Endothelial cell of umbilical vein (primary cell): ENCODE measurements around the gene SLC6A18. TPM values are rescaled to one million over a fixed set of nuclear protein-coding genes. Genes with fewer than 3 reads are reported as not detected.

Source experiments
- BruUV-seq: library from RNA; stranded (reverse); fragments of 400-500 nt; replicated peaks from 2 replicates; lab custom pipeline; 2021; lab: Mats Ljungman, UMichigan
- CTCF ChIA-PET: fragments of 300-600, 350-600 bp; sonication (Branson Sonifier 250); formaldehyde crosslinking; loops from one replicate; lab custom pipeline; 2021; ENCODE audit warnings: antibody characterized with exemption, inconsistent platforms; lab: Charles Lee
- POLR2A ChIA-PET: fragments of 300-600, 350-600 bp; sonication (Branson Sonifier 250); formaldehyde crosslinking; loops from one replicate; lab custom pipeline; 2021; ENCODE audit warnings: antibody characterized with exemption, inconsistent platforms; lab: Charles Lee
- DNase-seq: peaks from one replicate; pipeline ENCODE4 v3.0.0-alpha.2; 2011; ENCODE audit warnings: low read depth, low spot score
- FAIRE-seq: peaks from 2 replicates; lab custom pipeline; 2011; peaks lifted over from hg19 to GRCh38; lab: Jason Lieb, UNC
- H2AFZ ChIP-seq: 2 replicates; pipeline ENCODE4 v1.6.0; 2012; ENCODE audit warnings: low read depth, low read length, control low read depth, inconsistent platforms
- H3K27ac ChIP-seq: 2 replicates; pipeline ENCODE4 v1.5.1; 2011; ENCODE audit warnings: low read depth, mild to moderate bottlenecking, control low read depth, low read length, moderate library complexity; ENCODE audit not compliant: insufficient read depth
- H3K27me3 ChIP-seq, 2 experiments: 2 replicates each; pipeline versions ENCODE4 v1.6.0 to v1.6.1; 2011; ENCODE audit warnings: low read length in 2 of 2, mixed read lengths in 1 of 2; ENCODE audit not compliant: control insufficient read depth in 2 of 2, insufficient read depth in 2 of 2
- H3K36me3 ChIP-seq, 2 experiments: 2 replicates in 1 of 2; 3 replicates in 1 of 2; pipeline ENCODE4 v1.5.1; 2011; ENCODE audit warnings: low read length in 2 of 2, mild to moderate bottlenecking in 1 of 2, moderate library complexity in 1 of 2; ENCODE audit not compliant: control insufficient read depth in 2 of 2, insufficient read depth in 2 of 2; ENCODE audit errors: extremely low read depth in 1 of 2
- H3K4me1 ChIP-seq: 3 replicates; pipeline ENCODE4 v1.5.1; 2011; ENCODE audit warnings: mild to moderate bottlenecking, low read length; ENCODE audit not compliant: control insufficient read depth, insufficient read depth; ENCODE audit errors: extremely low read depth
- H3K4me2 ChIP-seq: 2 replicates; pipeline ENCODE4 v1.6.1; 2011; ENCODE audit warnings: low read length, control low read depth, mixed read lengths; ENCODE audit not compliant: insufficient read depth
- H3K4me3 ChIP-seq, 3 experiments: fragments of 200-600 bp in 1 of 3; sonication (generic), shearing (Covaris generic) in 1 of 3; replicated peaks in 1 of 3; 2 replicates each; pipeline ENCODE4 v1.5.1; 2011 to 2016; ENCODE audit warnings: control low read depth in 3 of 3, low read length in 3 of 3, mild to moderate bottlenecking in 2 of 3, inconsistent platforms in 1 of 3, low read depth in 1 of 3, moderate library complexity in 1 of 3; ENCODE audit not compliant: insufficient read depth in 1 of 3
- H3K79me2 ChIP-seq: 2 replicates; pipeline ENCODE4 v1.6.0; 2012; ENCODE audit warnings: low read length, inconsistent platforms; ENCODE audit not compliant: control insufficient read depth, insufficient read depth
- H3K9ac ChIP-seq: replicated peaks from 2 replicates; pipeline ENCODE3; 2011; ENCODE audit warnings: low read length, control low read depth; ENCODE audit not compliant: insufficient read depth; ENCODE audit errors: extremely low read depth
- H3K9me1 ChIP-seq: replicated peaks from 3 replicates; pipeline ENCODE4 v1.6.0; 2011; ENCODE audit warnings: mild to moderate bottlenecking, low read length; ENCODE audit not compliant: control insufficient read depth, insufficient read depth; ENCODE audit errors: extremely low read depth
- H3K9me3 ChIP-seq: replicated peaks from 2 replicates; pipeline ENCODE4 v1.5.1; 2012; ENCODE audit warnings: low read length, inconsistent platforms; ENCODE audit not compliant: control insufficient read depth, insufficient read depth
- H4K20me1 ChIP-seq: replicated peaks from 2 replicates; pipeline ENCODE3; 2011; ENCODE audit warnings: mild to moderate bottlenecking, low read length; ENCODE audit not compliant: control insufficient read depth, insufficient read depth; ENCODE audit errors: extremely low read depth
- FOS ChIP-seq: IDR thresholded peaks from 2 replicates; pipeline ENCODE4 v1.6.1; 2011; ENCODE audit warnings: mild to moderate bottlenecking, low read length, moderate library complexity, borderline replicate concordance; ENCODE audit not compliant: insufficient read depth
- GATA2 ChIP-seq: IDR thresholded peaks from 2 replicates; pipeline ENCODE4 v1.7.0; 2011; ENCODE audit warnings: low read depth, mild to moderate bottlenecking, moderate library complexity, mixed read lengths, low read length; ENCODE audit not compliant: insufficient read length, insufficient read depth
- JUN ChIP-seq: IDR thresholded peaks from 2 replicates; pipeline ENCODE4 v1.6.1; 2011; ENCODE audit warnings: borderline replicate concordance, low read depth; ENCODE audit not compliant: insufficient read length, insufficient read depth
- MYC ChIP-seq: IDR thresholded peaks from one replicate; pipeline ENCODE4 v1.6.1; 2011; ENCODE audit warnings: mild to moderate bottlenecking, low read depth, low read length
- POLR2A ChIP-seq: IDR thresholded peaks from 2 replicates; pipeline ENCODE4 v1.6.1; 2012; ENCODE audit warnings: low read depth, mild to moderate bottlenecking, control low read depth, low read length
- dilution Hi-C: fragments of 300-500 bp; cut with MboI; formaldehyde crosslinking; loops from one replicate; pipeline ENCODE4 v1.15.0; 2019; ENCODE audit warnings: low sequenced_read_pairs; ENCODE audit not compliant: extremely low pct_ligation_motif_present
- intact Hi-C: fragments of 100-400 bp; cut with micrococcal nuclease; formaldehyde crosslinking; loops from one replicate; pipeline ENCODE4 v1.10.0; 2022
- polyA plus RNA-seq, 4 experiments: library from polyadenylated mRNA; depleted of rRNA in 3 of 4; stranded (reverse) in 3 of 4; unstranded in 1 of 4; fragments of >200 nt; gene quantifications; 2 replicates each; pipeline versions ENCODE4 v1.2.1 to v1.2.3, GENCODE V29; 2011 to 2012; ENCODE audit warnings: missing spikeins in 1 of 4
- total RNA-seq: library from RNA; stranded (reverse); gene quantifications from 2 replicates; pipeline ENCODE4 v1.2.3, GENCODE V29; 2021
- TF ChIP-seq, protein P1 (sequence below): IDR thresholded peaks from 2 replicates; pipeline ENCODE4 v1.6.1; 2011; ENCODE audit not compliant: insufficient read depth, insufficient read length
- TF ChIP-seq, protein P2 (sequence below), 2 donors: IDR thresholded peaks; 1 replicate in 1 of 2; 2 replicates in 1 of 2; pipeline ENCODE4 v1.5.1; 2011; ENCODE audit warnings: low read length in 2 of 2, mild to moderate bottlenecking in 2 of 2, moderate library complexity in 2 of 2, control low read depth in 1 of 2, inconsistent platforms in 1 of 2, low read depth in 1 of 2; ENCODE audit not compliant: insufficient read depth in 1 of 2; ENCODE audit errors: extremely low read depth in 1 of 2

SLC6A18 gene
- total and polyA plus RNA-seq, 2 donors (not counting 3 experiments of a cell fraction or from before 2014, with no cell fraction given) = not detected

DNA sequence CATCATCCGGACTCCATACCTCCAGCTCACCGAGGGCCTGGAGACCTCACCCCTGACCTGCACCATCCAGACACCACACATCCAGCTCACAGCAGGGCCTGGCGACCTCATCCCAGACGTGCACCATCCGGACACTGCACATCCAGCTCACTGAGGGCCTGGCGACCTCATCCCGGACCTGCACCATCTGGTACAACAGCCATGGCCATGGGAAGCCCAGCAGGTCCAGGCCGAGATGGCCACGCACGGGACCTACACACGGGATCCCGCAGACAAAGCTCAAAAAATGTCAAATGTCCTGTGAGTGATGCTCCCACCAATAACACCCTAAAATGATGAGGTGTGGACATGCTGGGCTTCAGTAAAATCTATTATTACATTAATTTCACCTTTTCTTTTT is 60.0 kb downstream of the SLC6A18 start:
- ChIA-PET CTCF (no interaction called here), POLR2A (no interaction called here)
- H3K4me1 ChIP-seq = no peaks in the 10 kb centered on the region
- no peaks in the 10 kb centered on the region for H3K79me2 ChIP-seq
- no peak overlapping the region for H3K27ac ChIP-seq
- H3K4me2 ChIP-seq = no peak overlapping the region
- dilution Hi-C loops = no loop called here
- H3K4me3 ChIP-seq = no peak overlapping the region
- TF ChIP-seq MYC = no peak
- no peak for TF ChIP-seq POLR2A
- TF ChIP-seq, protein P1, sequence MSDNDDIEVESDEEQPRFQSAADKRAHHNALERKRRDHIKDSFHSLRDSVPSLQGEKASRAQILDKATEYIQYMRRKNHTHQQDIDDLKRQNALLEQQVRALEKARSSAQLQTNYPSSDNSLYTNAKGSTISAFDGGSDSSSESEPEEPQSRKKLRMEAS = no peak
- intact Hi-C loops = no loop called here
- FAIRE-seq = no peak
- H3K9me3 ChIP-seq = no peaks in the 10 kb centered on the region
- DNase-seq = no peak
- no peaks in the 10 kb centered on the region for H3K9me1 ChIP-seq
- no peak overlapping the region for H2AFZ ChIP-seq
- no TSS peak for BruUV-seq
- no peaks in the 10 kb centered on the region for H3K27me3 ChIP-seq
- no peaks in the 10 kb centered on the region for H3K36me3 ChIP-seq
- no peaks in the 10 kb centered on the region for H4K20me1 ChIP-seq
- H3K9ac ChIP-seq = no peak overlapping the region

DNA sequence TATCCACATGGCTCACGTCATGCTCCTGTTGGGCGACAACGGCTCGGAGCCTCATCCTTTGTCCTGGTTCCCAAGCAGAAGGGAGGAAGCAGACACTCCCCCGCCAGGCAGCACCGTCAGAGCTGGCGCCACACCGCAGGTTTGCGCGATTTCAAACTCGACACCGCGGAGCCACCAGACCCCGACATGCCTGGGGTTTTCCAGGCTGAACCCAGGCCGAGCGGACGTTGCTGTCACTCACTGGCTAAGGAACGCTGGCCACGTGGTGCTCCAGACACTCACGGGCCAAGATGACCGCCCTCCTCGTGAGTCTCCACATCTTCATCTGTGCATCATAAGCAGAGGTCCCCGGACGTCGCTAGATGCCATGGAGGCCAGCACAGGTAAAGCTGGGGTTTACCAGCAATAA is 60.7 kb downstream of the SLC6A18 start:
- H3K27me3 ChIP-seq = no peaks in the 10 kb centered on the region
- no peak overlapping the region for H3K27ac ChIP-seq
- FAIRE-seq (no peak), DNase-seq (no peak)
- intact Hi-C loops (no loop called here), dilution Hi-C loops (no loop called here)
- H3K4me2 ChIP-seq = no peak overlapping the region
- H3K36me3 ChIP-seq = no peaks in the 10 kb centered on the region
- no peaks in the 10 kb centered on the region for H3K79me2 ChIP-seq
- no peak overlapping the region for H3K9ac ChIP-seq
- CTCF ChIA-PET = no interaction called here
- POLR2A ChIA-PET = no interaction called here
- no peaks in the 10 kb centered on the region for H3K4me1 ChIP-seq
- no peak for TF ChIP-seq FOS
- no peak for TF ChIP-seq POLR2A
- TF ChIP-seq, protein P2, sequence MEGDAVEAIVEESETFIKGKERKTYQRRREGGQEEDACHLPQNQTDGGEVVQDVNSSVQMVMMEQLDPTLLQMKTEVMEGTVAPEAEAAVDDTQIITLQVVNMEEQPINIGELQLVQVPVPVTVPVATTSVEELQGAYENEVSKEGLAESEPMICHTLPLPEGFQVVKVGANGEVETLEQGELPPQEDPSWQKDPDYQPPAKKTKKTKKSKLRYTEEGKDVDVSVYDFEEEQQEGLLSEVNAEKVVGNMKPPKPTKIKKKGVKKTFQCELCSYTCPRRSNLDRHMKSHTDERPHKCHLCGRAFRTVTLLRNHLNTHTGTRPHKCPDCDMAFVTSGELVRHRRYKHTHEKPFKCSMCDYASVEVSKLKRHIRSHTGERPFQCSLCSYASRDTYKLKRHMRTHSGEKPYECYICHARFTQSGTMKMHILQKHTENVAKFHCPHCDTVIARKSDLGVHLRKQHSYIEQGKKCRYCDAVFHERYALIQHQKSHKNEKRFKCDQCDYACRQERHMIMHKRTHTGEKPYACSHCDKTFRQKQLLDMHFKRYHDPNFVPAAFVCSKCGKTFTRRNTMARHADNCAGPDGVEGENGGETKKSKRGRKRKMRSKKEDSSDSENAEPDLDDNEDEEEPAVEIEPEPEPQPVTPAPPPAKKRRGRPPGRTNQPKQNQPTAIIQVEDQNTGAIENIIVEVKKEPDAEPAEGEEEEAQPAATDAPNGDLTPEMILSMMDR (IDR thresholded peaks at IDR 0.05; ENCODE audit: extremely low read depth in 1 of 2, insufficient read depth in 1 of 2, low read depth in 1 of 2, low read length in 2 of 2) = no peak
- TF ChIP-seq, protein P1 = no peak
- no peak for TF ChIP-seq JUN
- TF ChIP-seq GATA2 = no peak
- H4K20me1 ChIP-seq = no peaks in the 10 kb centered on the region
- H3K9me1 ChIP-seq = no peaks in the 10 kb centered on the region
- no peak overlapping the region for H2AFZ ChIP-seq
- H3K9me3 ChIP-seq = no peaks in the 10 kb centered on the region
- no peak overlapping the region for H3K4me3 ChIP-seq
- BruUV-seq = no TSS peak
